Esophagus muscularis mucosa (tissue), 4 donors: Measurements from ENCODE around the gene VPS9D1. TPM values are rescaled to one million over a fixed set of nuclear protein-coding genes. Genes with fewer than 3 reads are reported as not detected.

Experiments
- DNase-seq: peaks from one replicate; pipeline ENCODE4 v3.0.0-alpha.2; 2017; ENCODE audit errors: extremely low spot score
- H3K27ac ChIP-seq, 4 donors: fragments of 200-600 bp; sonication (generic); replicated peaks in 1 of 4; 1 replicate in 3 of 4; 2 replicates in 1 of 4; pipeline ENCODE4 v1.5.1; 2016 to 2019; ENCODE audit warnings: mild to moderate bottlenecking in 1 of 4
- H3K27me3 ChIP-seq, 4 donors: fragments of 200-600 bp; sonication (generic); one replicate each; pipeline versions ENCODE4 v1.5.1 to v1.6.0; 2016 to 2019
- H3K36me3 ChIP-seq, 4 donors: fragments of 200-600 bp; sonication (generic); one replicate each; pipeline ENCODE4 v1.5.1; 2016 to 2019
- H3K4me1 ChIP-seq, 4 donors: fragments of 200-600 bp; sonication (generic); one replicate each; pipeline ENCODE4 v1.5.1; 2016 to 2019
- H3K4me3 ChIP-seq, 4 donors: fragments of 200-600 bp; sonication (generic); 1 replicate in 2 of 4; 2 replicates in 2 of 4; pipeline ENCODE4 v1.5.1; 2016 to 2019; ENCODE audit warnings: mild to moderate bottlenecking in 4 of 4, moderate library complexity in 1 of 4
- H3K9me3 ChIP-seq, 4 donors: fragments of 200-600 bp; sonication (generic); 1 replicate in 3 of 4; 2 replicates in 1 of 4; pipeline ENCODE4 v1.5.1; 2016 to 2019
- CTCF ChIP-seq, 3 experiments: fragments of 200-600 bp in 2 of 3; fragments of 450-650 bp in 1 of 3; sonication (generic) in 2 of 3; IDR thresholded peaks; one replicate each; pipeline ENCODE4 v1.5.1; 2017 to 2019; ENCODE audit warnings: antibody characterized with exemption in 3 of 3, mild to moderate bottlenecking in 2 of 3, moderate library complexity in 1 of 3
- EP300 ChIP-seq: sonication (generic); formaldehyde crosslinking; IDR thresholded peaks from one replicate; pipeline ENCODE4 v1.6.1; 2017; ENCODE audit warnings: antibody characterized with exemption
- POLR2A ChIP-seq: fragments of 450-650 bp; IDR thresholded peaks from one replicate; pipeline ENCODE4 v1.6.1; 2017; ENCODE audit warnings: antibody characterized with exemption, moderate library complexity, mild to moderate bottlenecking, low read depth
- POLR2AphosphoS5 ChIP-seq, 2 donors: sonication (generic); formaldehyde crosslinking; IDR thresholded peaks; one replicate each; pipeline ENCODE4 v1.6.1; 2017; ENCODE audit warnings: antibody characterized with exemption in 2 of 2
- WGBS: methylation state at CpG from one replicate; pipeline ENCODE4 v1.1.5; 2018; 5-methylcytosine and 5-hydroxymethylcytosine counted together
- intact Hi-C: fragments of 100-400 bp; cut with DNase I; formaldehyde crosslinking; loops from one replicate; pipeline ENCODE4 v1.15.1; 2023
- total RNA-seq, 4 donors: library from RNA; depleted of rRNA; stranded (reverse); fragments of >200 nt; gene quantifications; one replicate each; pipeline versions ENCODE4 v1.1.0 to v1.2.1, GENCODE V29; 2016

The VPS9D1 gene
- total RNA-seq, 4 donors from 2014 or later, result 4.6 to 10.2 (median 7.1) TPM

- H3K4me1 ChIP-seq, result peaks cover 19 to 48% (median 24%) of the 10 kb centered on the region in 4 donors
- peak overlapping the region; percentile 82 to 98 (median 94) for H3K4me3 ChIP-seq
- intact Hi-C loops, result no loop called here
- peak overlapping the region; percentile 80 to 88 (median 84) for H3K27ac ChIP-seq
- no peaks in the 10 kb centered on the region for H3K27me3 ChIP-seq
- peaks cover 0 to 43% (median 31%) of the 10 kb centered on the region in 4 donors for H3K36me3 ChIP-seq
- 14% methylated on average over 24 of the region's 27 CpGs for WGBS
- DNase-seq, result no peak
- H3K9me3 ChIP-seq, result no peaks in the 10 kb centered on the region
- TF ChIP-seq POLR2A, result no peak
- no peak for TF ChIP-seq POLR2AphosphoS5 (IDR thresholded peaks at IDR 0.05)
- TF ChIP-seq CTCF (IDR thresholded peaks at IDR 0.05), result no peak
- TF ChIP-seq EP300, result no peak
These were observed 62.3 kb downstream of the VPS9D1 start for GRCh38 chr16:89658221-89658879.

GRCh38 chr16:89657442-89658220 lies 63.1 kb downstream of the VPS9D1 start, which contains the start of the genes CHMP1A and SPATA33:
Gene CHMP1A, minus strand, starts transcription at chr16:89657708. Its CDS starts 120 bp downstream, at chr16:89657588.
Gene SPATA33, plus strand, starts transcription at chr16:89657836. Its CDS starts 76 bp downstream, at chr16:89657912.
- H3K27me3 ChIP-seq, result no peaks in the 10 kb centered on the region
- TF ChIP-seq POLR2AphosphoS5 (IDR thresholded peaks at IDR 0.05), result peak; percentile 79 to 90
- TF ChIP-seq CTCF (IDR thresholded peaks at IDR 0.05), result no peak
- TF ChIP-seq EP300, result no peak
- TF ChIP-seq POLR2A, result no peak
- H3K27ac ChIP-seq, result peak within 1 kb of the TSS; percentile 80 to 88 (median 84)
- intact Hi-C loops, result no loop called here
- no peaks in the 10 kb centered on the region for H3K9me3 ChIP-seq
- peak within 1 kb of the TSS; percentile 82 to 98 (median 94) for H3K4me3 ChIP-seq
- 0% methylated on average over 9 of the region's 99 CpGs for WGBS
- peaks cover 0 to 43% (median 33%) of the 10 kb centered on the region in 4 donors for H3K36me3 ChIP-seq
- DNase-seq, result peak; percentile 97
- H3K4me1 ChIP-seq, result peaks cover 19 to 48% (median 24%) of the 10 kb centered on the region in 4 donors

Other genes starting within 250 kb of the VPS9D1 start
- 100 to 1,000 TPM in 3 of 4 donors, 10 to 100 TPM in 1; 60.8 to 119 (median 105) TPM for gene ANKRD11, start 230.3 kb downstream of the VPS9D1 start, total RNA-seq
- 10 to 100 TPM; 58.8 to 94.3 (median 83.3) TPM for gene SPG7, start 212.5 kb downstream of the VPS9D1 start, total RNA-seq
- gene RPL13, start 160.2 kb downstream of the VPS9D1 start, total RNA-seq, result 1,000 to 10,000 TPM; 4,039 to 6,804 (median 5,312) TPM
- gene CPNE7, start 145.1 kb downstream of the VPS9D1 start, total RNA-seq, result 1 to 10 TPM in 2 of 4 donors, under 1 TPM in 1, not detected in 1; 0.83 to 1.7 (median 1.4) TPM
- under 1 TPM in 1 of 4 donors, not detected in 3; 0.99 TPM for gene DPEP1, start 107.3 kb downstream of the VPS9D1 start, total RNA-seq
- 100 to 1,000 TPM in 1 of 4 donors, 10 to 100 TPM in 3; 71.8 to 117 (median 87.8) TPM for gene CHMP1A, start 63.2 kb downstream of the VPS9D1 start, total RNA-seq
- 1 to 10 TPM; 2.2 to 4.9 (median 3.6) TPM for gene SPATA33, start 63.1 kb downstream of the VPS9D1 start, total RNA-seq
- 10 to 100 TPM; 20.8 to 45.1 (median 25.7) TPM for gene CDK10, start 34.2 kb downstream of the VPS9D1 start, total RNA-seq
- gene SPATA2L, start 19.2 kb downstream of the VPS9D1 start, total RNA-seq, result 10 to 100 TPM; 10.8 to 32.0 (median 21.9) TPM
- 10 to 100 TPM; 16.1 to 19.2 (median 17.2) TPM for gene ZNF276, start 639 bp upstream of the VPS9D1 start, total RNA-seq
- gene FANCA, start 95.7 kb upstream of the VPS9D1 start, total RNA-seq, result 1 to 10 TPM in 2 of 4 donors, under 1 TPM in 2; 0.17 to 3.0 (median 0.95) TPM
- 1 to 10 TPM; 1.8 to 7.2 (median 4.2) TPM for gene SPIRE2, start 107.6 kb upstream of the VPS9D1 start, total RNA-seq
- 100 to 1,000 TPM; 126 to 151 (median 137) TPM for gene TCF25, start 152.7 kb upstream of the VPS9D1 start, total RNA-seq
- gene MC1R, start 198.0 kb upstream of the VPS9D1 start, total RNA-seq, result 1 to 10 TPM; 2.0 to 5.0 (median 2.9) TPM
- 10 to 100 TPM in 3 of 4 donors, 1 to 10 TPM in 1; 2.5 to 19.5 (median 12.9) TPM for gene TUBB3, start 202.4 kb upstream of the VPS9D1 start, total RNA-seq
- gene DEF8, start 227.9 kb upstream of the VPS9D1 start, total RNA-seq, result 100 to 1,000 TPM in 2 of 4 donors, 10 to 100 TPM in 2; 86.8 to 112 (median 99.4) TPM